IMR-90 (cell line): ENCODE results near the gene MAPRE3. TPM values are rescaled to one million over a fixed set of nuclear protein-coding genes. Genes with fewer than 3 reads are reported as not detected.

ENCODE experiments used
- ATAC-seq: fragments of 200-7000 bp; cut with Tn5 transposase; 2 replicates; pipeline ENCODE4 v1.9.1; 2020; ENCODE audit warnings: low read depth, mild to moderate bottlenecking, moderate library complexity
- BruUV-seq: library from RNA; stranded (reverse); fragments of 400-500 nt; replicated peaks from 2 replicates; lab custom pipeline; 2021; lab: Mats Ljungman, UMichigan
- CTCF ChIA-PET: fragments of 300-600 bp; formaldehyde crosslinking; extraction: SDS; loops from one replicate; lab custom pipeline; 2021; ENCODE audit warnings: antibody characterized with exemption; lab: Yijun Ruan, JAX
- POLR2A ChIA-PET: fragments of 300-600 bp; sonication (Branson Sonifier 250); formaldehyde crosslinking; loops from one replicate; lab custom pipeline; 2022; ENCODE audit warnings: antibody characterized with exemption; ENCODE audit not compliant: unreplicated experiment; lab: Charles Lee
- DNase-seq: peaks from one replicate; pipeline ENCODE4 v3.0.0; 2013
- H2AFZ ChIP-seq: replicated peaks from 2 replicates; pipeline ENCODE3; 2013; ENCODE audit warnings: low read length, mild to moderate bottlenecking; ENCODE audit not compliant: poor library complexity
- H2AK5ac ChIP-seq: 2 replicates; pipeline ENCODE4 v1.6.1; 2013; ENCODE audit warnings: low read depth, low read length, inconsistent platforms
- H2AK9ac ChIP-seq: replicated peaks from 2 replicates; pipeline ENCODE3; 2013; ENCODE audit warnings: mild to moderate bottlenecking, low read depth, low read length, moderate library complexity; ENCODE audit not compliant: poor library complexity
- H2BK120ac ChIP-seq: 2 replicates; pipeline ENCODE4 v1.6.1; 2013; ENCODE audit warnings: low read depth, low read length, inconsistent platforms
- H2BK15ac ChIP-seq: 3 replicates; pipeline ENCODE4 v1.6.1; 2013; ENCODE audit warnings: low read depth, low read length, inconsistent platforms
- H2BK20ac ChIP-seq: 2 replicates; pipeline ENCODE4 v1.6.1; 2013; ENCODE audit warnings: low read depth, mild to moderate bottlenecking, inconsistent platforms, low read length, moderate library complexity
- H2BK5ac ChIP-seq: 2 replicates; pipeline ENCODE4 v1.6.1; 2013; ENCODE audit warnings: mild to moderate bottlenecking, low read depth, low read length, inconsistent platforms; ENCODE audit not compliant: poor library complexity, severe bottlenecking
- H3K14ac ChIP-seq: replicated peaks from 2 replicates; pipeline ENCODE4 v1.6.1; 2013; ENCODE audit warnings: low read depth, low read length, inconsistent platforms
- H3K18ac ChIP-seq: 2 replicates; pipeline ENCODE4 v1.6.1; 2013; ENCODE audit warnings: low read depth, low read length, control low read depth
- H3K23ac ChIP-seq: 2 replicates; pipeline ENCODE4 v1.6.1; 2013; ENCODE audit warnings: low read depth, low read length, inconsistent platforms
- H3K27ac ChIP-seq: 2 replicates; pipeline ENCODE4 v1.5.1; 2013; ENCODE audit warnings: mild to moderate bottlenecking, control low read depth, low read length; ENCODE audit not compliant: insufficient read depth
- H3K27me3 ChIP-seq: 2 replicates; pipeline ENCODE4 v1.6.1; 2013; ENCODE audit warnings: low read length; ENCODE audit not compliant: control insufficient read depth, insufficient read depth
- H3K36me3 ChIP-seq: 2 replicates; pipeline ENCODE4 v1.6.1; 2013; ENCODE audit warnings: low read length, mixed read lengths; ENCODE audit not compliant: control insufficient read depth, insufficient read depth
- H3K4ac ChIP-seq: 2 replicates; pipeline ENCODE4 v1.6.1; 2013; ENCODE audit warnings: low read depth, low read length, inconsistent platforms
- H3K4me1 ChIP-seq: 2 replicates; pipeline ENCODE4 v1.6.1; 2013; ENCODE audit warnings: low read length, mixed read lengths; ENCODE audit not compliant: control insufficient read depth, insufficient read depth
- H3K4me2 ChIP-seq: 2 replicates; pipeline ENCODE4 v1.6.1; 2013; ENCODE audit warnings: low read depth, mild to moderate bottlenecking, control low read depth, low read length, moderate library complexity
- H3K4me3 ChIP-seq: 2 replicates; pipeline ENCODE4 v1.5.1; 2013; ENCODE audit warnings: low read depth, mild to moderate bottlenecking, control low read depth, low read length, moderate library complexity; ENCODE audit not compliant: insufficient read depth
- H3K56ac ChIP-seq: 2 replicates; pipeline ENCODE4 v1.6.1; 2013; ENCODE audit warnings: low read length, inconsistent platforms; ENCODE audit not compliant: insufficient read depth; ENCODE audit errors: extremely low read depth
- H3K79me1 ChIP-seq, 2 experiments: 2 replicates each; pipeline ENCODE4 v1.6.1; 2013; ENCODE audit warnings: low read length in 2 of 2, inconsistent platforms in 1 of 2, low read depth in 1 of 2
- H3K9ac ChIP-seq: 2 replicates; pipeline ENCODE4 v1.6.1; 2013; ENCODE audit warnings: low read depth, low read length, control low read depth
- H3K9me1 ChIP-seq: 2 replicates; pipeline ENCODE4 v1.6.1; 2013; ENCODE audit warnings: low read length, inconsistent platforms; ENCODE audit not compliant: insufficient read depth
- H3K9me3 ChIP-seq: 2 replicates; pipeline ENCODE4 v1.6.1; 2013; ENCODE audit warnings: low read length; ENCODE audit not compliant: control insufficient read depth, insufficient read depth
- H4K20me1 ChIP-seq: 2 replicates; pipeline ENCODE4 v1.6.1; 2013; ENCODE audit warnings: low read length, inconsistent platforms; ENCODE audit not compliant: insufficient read depth
- H4K5ac ChIP-seq: 2 replicates; pipeline ENCODE4 v1.6.1; 2013; ENCODE audit warnings: mild to moderate bottlenecking, low read depth, low read length, control low read depth
- H4K8ac ChIP-seq, 2 experiments: 2 replicates each; pipeline ENCODE4 v1.6.1; 2013; ENCODE audit warnings: low read depth in 2 of 2, low read length in 2 of 2, control low read depth in 1 of 2, inconsistent platforms in 1 of 2
- H4K91ac ChIP-seq: 2 replicates; pipeline ENCODE4 v1.6.1; 2013; ENCODE audit warnings: low read depth, low read length, inconsistent platforms; ENCODE audit not compliant: insufficient read depth
- BHLHE40 ChIP-seq: fragments of 150-350 bp; IDR thresholded peaks from 2 replicates; pipeline ENCODE4 v1.6.1; 2016; ENCODE audit warnings: mild to moderate bottlenecking, low read depth, low read length
- MAFK ChIP-seq: IDR thresholded peaks from 2 replicates; pipeline ENCODE4 v1.6.1; 2012; ENCODE audit warnings: low read depth, low read length, improper control_type of control experiment
- RAD21 ChIP-seq: IDR thresholded peaks from 2 replicates; pipeline ENCODE4 v1.6.1; 2012; ENCODE audit warnings: low read length, improper control_type of control experiment
- SMC3 ChIP-seq: fragments of 150-350 bp; IDR thresholded peaks from 2 replicates; pipeline ENCODE4 v1.6.1; 2016; ENCODE audit warnings: low read depth, mild to moderate bottlenecking, antibody characterized with exemption, low read length, moderate library complexity
- WGBS, 2 experiments: methylation state at CpG; one replicate each; pipeline versions ENCODE4 v1.1.5 to v1.1.7; 2013; ENCODE audit warnings: missing lambda C conversion rate in 2 of 2; ENCODE audit not compliant: insufficient read length in 1 of 2; ENCODE audit errors: extremely low coverage in 2 of 2; 5-methylcytosine and 5-hydroxymethylcytosine counted together
- dilution Hi-C: fragments of 300-500 bp; cut with HindIII; formaldehyde crosslinking; loops from one replicate; pipeline ENCODE4 v1.14.3; 2018; ENCODE audit warnings: low sequenced_read_pairs; ENCODE audit not compliant: unreplicated experiment
- in situ Hi-C: fragments of 300-500 bp; cut with MboI; formaldehyde crosslinking; loops from 3 replicates; pipeline ENCODE4 v1.14.3; 2019; ENCODE audit warnings: low sequenced_read_pairs, inconsistent platforms, mixed read lengths
- intact Hi-C: fragments of 100-400 bp; cut with micrococcal nuclease; formaldehyde crosslinking; loops from 2 replicates; pipeline ENCODE4 v1.10.0; 2022
- polyA plus RNA-seq, 3 experiments: library from polyadenylated mRNA; depleted of rRNA; stranded (reverse); fragments of >200 nt; gene quantifications; 2 replicates each; pipeline ENCODE4 v1.2.3, GENCODE V29; 2012; ENCODE audit warnings: low replicate concordance in 1 of 3
- total RNA-seq: library from RNA; depleted of rRNA; stranded (reverse); fragments of >200 nt; gene quantifications from 2 replicates; pipeline ENCODE4 v1.2.3, GENCODE V29; 2012

Gene MAPRE3
- total and polyA plus RNA-seq, 2 of the 4 experiments (the other 2 are of a cell fraction) = 1.8 to 20.3 TPM

DNA sequence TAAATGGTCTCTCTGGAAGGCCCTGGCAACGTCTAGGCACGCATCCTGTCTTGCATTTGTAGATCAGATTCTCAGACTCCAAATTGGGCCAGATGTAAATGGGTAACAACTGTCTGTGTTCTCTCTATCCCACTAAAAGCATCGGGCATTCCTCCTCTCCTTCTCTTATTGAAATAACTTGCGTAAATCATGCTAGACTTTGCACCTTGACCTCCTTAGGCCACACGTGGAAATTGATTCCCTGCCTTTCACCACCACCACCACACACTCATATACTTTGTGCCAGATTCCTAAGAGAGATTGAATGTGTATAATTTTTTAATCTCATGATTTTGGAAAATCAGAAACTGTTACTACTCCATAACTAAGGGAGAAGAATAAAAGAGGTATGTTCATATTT, 21.3 kb downstream of the MAPRE3 start:
- Histone ChIP-seq H3K27me3 (no peaks in the 10 kb centered on the region), H3K23ac (no peak overlapping the region), H3K56ac (no peak overlapping the region), H3K4ac (no peak overlapping the region), H3K9me1 (peaks cover 2% of the 10 kb centered on the region; the same call in 1 of the 2 replicates), H2BK5ac (no peak overlapping the region), H3K9me3 (no peaks in the 10 kb centered on the region), H4K91ac (no peak overlapping the region), H2AK9ac (no peak overlapping the region), H3K79me1 (no peaks in the 10 kb centered on the region), H2AFZ (no peak overlapping the region), H3K4me2 (no peak overlapping the region), H4K5ac (no peak overlapping the region), H3K9ac (no peak overlapping the region), H2AK5ac (no peak overlapping the region), H3K14ac (no peak overlapping the region), H2BK120ac (no peak overlapping the region), H3K27ac (no peak overlapping the region), H3K18ac (no peak overlapping the region), H3K36me3 (no peaks in the 10 kb centered on the region), H2BK15ac (no peak overlapping the region), H3K4me1 (peaks cover 4% of the 10 kb centered on the region; the same call in 1 of the 2 replicates), H4K8ac (no peak overlapping the region), H3K4me3 (no peak overlapping the region), H2BK20ac (no peak overlapping the region), H4K20me1 (peaks cover 14% of the 10 kb centered on the region; the same call in 1 of the 2 replicates)
- POLR2A ChIA-PET = no interaction called here
- intact Hi-C loops = no loop called here
- CTCF ChIA-PET = no interaction called here
- dilution Hi-C loops = no loop called here
- WGBS, 2 experiments = 72% methylated on average over 2 of the region's 5 CpGs; no CpG with 5 or more reads in 1 of the 2 experiments
- TF ChIP-seq BHLHE40 = no peak
- TF ChIP-seq SMC3 = no peak
- no peak for TF ChIP-seq RAD21
- TF ChIP-seq MAFK = no peak
- DNase-seq = no peak
- in situ Hi-C loops = no loop called here
- no TSS peak for BruUV-seq
- ATAC-seq = no peak
